IPS DF 19.7 (cell line): ENCODE measurements around the gene TRIM44.
"Not testable (repeated sequence)": the region's sequence is repeated elsewhere in the genome, so short reads cannot be mapped to it uniquely, and the experiment has no call there.

Experiments used
- DNase-seq: peaks from one replicate; pipeline ENCODE4 v3.0.0-alpha.2; 2013; ENCODE audit warnings: low read depth, low spot score

TRIM44 gene

GRCh38 chr11:35814081-35814695 is 151.6 kb downstream of the TRIM44 start:
- DNase-seq, result no peak

DNA sequence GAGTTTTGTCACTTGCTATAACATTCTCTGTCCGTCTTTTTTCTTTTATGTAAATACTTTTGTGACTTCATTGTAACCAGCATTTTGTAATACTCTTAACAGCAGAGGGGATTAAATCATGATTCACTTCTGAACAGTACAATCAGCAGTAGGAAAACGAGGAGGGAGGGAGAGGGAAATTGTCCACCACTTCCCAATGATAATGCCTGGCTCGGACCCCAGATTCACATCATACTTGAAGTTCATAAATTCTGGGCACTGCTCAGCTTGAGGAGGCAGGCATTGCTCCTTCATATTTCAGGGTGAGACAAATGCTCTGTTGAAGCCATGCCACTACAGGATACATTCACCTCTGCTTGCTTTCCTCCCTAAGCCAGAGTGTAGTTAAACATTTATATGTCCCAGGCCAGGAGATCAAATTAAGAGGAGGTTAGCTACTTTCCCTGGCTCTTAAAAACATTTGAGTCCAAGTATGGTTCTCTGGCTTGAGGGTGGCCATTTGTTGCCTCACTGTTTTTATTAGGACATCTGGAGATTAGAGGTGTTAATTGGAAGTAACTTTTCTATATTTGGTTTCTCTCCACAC is 152.2 kb downstream of the TRIM44 start:
- DNase-seq, result no peak

DNA sequence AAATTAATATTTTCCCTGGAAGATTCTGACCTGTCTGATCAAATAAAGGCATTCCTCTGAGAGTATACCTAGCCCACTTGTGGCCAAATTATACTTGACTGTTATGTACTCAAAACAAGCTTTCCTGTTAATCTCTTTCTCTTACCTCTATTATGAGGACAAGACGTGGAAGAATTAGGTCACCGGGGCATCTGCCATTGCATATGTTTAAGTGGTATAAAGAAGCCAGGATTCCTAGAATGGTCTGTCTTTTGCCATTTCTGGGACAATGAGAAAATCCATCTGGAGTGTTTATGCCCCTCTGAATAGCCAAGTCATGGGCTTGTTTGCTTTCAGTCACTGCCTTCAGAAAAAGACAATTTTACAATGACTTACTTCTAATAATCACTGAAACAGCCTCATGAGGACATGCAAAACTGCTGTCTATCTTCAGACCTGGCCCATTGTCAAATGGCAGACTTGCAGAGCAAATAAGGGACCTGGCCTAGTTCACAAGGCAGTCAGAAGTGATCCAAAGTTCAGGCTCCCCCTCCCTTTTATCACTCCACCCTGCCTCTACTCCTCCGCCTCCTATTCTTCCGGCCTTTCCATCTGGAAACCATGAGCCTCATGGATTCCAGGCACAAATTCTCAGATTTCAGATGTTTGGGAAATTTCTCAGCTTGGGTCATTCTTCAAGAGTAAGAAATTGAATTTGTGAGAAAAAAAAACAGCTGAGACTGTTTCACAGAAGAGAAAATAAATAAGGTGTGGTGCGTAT is 153.2 kb downstream of the TRIM44 start:
- DNase-seq, result no peak

- no peak for DNase-seq
Observed at GRCh38 chr11:35820614-35821013, 158.0 kb downstream of the TRIM44 start.

DNA sequence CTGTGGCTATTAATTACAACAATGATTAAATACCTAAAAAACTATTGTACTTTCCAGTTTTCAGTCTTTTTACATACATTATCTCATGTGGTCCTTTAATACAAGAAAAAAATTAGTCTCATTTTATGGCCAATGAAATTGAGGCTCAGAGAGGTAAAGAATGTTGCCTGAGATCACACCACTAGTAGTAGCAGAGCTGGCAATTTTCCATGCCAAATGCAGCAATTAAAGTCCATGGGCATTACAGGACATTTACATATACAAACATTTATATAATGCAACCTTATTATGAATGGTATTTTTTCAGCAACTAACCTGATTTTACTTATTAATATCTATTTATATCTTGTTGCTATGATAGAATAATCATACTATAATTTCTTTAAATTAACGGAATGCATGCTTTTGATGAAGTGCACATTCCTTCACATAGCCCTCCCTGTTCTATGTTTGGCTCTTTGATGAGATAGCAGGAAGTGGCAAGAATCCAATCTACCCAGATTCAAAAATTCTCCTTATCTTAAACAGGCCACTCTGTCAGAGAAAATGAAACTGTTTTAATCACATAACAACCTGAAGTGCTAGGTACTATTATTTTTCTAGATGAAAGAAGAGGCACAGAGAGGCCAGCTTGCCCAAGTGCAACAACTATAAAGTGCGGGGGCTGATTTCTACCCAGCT is 160.4 kb downstream of the TRIM44 start:
- DNase-seq, result no peak

DNA sequence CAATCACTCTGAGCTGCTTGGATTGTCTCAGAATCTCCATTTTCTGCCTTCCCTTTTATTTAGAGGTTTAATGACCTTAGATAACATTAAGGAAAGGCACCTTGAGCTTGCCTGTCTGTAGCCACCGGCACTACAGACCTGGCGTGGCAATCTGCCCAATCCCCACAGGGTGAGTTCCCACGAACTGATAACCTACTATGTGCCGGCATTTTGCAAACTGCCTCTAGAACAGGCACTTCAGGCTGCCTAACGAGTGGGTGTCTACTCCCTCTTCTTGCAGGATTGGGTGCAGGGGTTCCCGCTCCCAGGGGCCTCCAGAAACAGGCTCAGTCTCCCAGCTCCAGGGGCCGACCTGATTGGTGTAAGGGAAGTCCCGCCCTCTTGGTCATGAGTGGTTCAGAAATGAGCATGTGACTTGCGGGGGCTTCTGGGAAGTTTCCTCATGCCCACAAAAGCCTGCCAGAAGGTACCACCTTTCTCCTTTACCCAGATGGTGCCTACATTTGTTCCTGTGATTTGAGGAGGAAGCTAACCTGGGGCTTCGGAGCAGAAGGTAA is 161.2 kb downstream of the TRIM44 start:
- DNase-seq, result no peak

DNA sequence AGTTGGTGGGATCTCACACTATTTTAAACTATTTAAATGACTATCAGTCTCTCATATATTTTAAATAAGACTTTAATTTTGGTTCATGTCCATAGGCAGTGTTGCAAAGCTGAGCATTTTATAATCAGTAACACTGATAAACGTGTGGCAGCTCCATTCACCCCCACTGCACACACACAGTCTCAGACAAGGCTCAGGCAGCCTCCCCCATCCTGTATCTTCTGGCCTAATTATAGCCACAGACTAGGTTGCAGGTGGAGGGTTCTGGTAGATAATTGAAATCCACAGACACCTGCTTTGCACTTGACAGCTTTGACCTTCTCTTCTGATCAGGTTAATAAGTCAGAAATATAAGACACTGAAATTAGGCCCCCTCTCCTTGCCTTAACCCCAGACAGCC is 162.8 kb downstream of the TRIM44 start:
- DNase-seq, result no peak

DNA sequence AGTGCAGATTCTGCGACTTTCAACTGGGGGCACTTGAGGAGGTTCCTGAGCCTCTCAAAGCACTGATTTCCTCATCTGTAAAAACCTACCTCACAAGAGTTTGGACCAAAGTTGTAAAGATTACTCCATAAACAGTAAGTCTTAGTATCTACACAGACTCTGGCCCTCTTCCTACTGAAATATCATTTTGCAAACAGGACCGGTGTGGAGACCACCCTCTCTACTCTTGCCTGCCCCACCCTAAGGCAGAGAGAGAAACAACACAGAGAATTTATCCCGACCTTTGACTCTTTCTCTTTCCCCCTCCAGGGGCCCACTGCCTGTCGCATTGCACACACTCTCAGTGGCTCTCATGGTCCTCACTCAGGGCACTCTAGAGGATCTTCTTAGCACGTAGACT is 163.4 kb downstream of the TRIM44 start:
- DNase-seq, result no peak

DNA sequence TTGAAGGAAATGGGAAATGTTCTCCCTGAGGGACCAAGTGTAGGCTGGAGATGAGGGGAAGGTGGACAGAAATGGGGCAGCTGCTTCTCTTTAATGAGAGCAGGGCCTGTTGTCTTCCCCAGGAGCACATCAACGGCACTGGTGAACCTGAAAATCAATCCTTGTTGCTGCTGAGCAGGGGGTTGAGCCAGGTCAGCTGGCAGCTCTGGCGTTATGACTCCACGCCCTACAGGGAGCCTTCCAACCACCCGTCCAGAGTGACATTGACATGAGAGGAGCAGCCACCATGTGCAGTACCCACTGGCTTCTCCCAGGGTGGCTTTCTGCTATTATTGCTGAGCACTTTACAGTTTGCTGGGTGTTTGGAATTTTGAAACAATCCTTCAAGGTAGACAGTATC is 164.4 kb downstream of the TRIM44 start:
- DNase-seq, result no peak

DNA sequence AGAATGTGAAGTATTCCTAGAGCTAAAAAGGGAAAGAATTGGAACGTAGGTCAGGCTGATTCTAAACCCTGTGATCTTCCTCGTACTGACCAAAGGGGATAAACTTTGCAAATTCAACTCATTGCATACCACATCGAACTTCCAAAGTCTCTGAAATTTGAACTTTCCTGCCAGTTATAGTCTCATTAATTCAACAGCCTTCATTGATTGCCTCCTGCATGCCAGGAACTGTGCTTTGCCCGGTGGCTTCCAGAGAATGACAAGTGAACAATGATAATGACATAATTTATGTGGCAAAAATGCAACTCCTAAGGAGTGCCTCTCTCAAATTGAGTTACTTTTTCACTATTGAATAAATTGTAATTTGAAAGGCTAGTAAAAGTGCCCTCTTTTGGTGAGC is 173.6 kb downstream of the TRIM44 start:
- no peak for DNase-seq

DNA sequence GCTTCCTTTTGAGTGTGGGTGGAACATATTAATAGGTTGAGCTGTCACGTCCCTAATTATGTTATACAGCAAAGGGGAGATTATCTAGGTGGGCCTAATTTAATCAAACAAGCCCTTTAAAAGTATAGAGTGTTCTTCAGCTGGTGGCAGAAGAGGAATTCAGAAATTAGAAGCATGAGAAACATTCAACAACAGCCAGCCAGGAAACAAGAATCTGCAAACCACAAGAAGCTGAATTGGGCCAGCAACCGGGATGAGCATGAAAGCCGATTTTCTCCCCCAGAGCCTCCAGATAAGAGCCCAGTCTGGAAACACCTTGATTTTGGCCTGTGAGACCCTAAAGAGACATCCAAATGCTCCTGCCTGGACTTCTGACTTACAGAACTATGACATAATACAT is 175.5 kb downstream of the TRIM44 start:
- no peak for DNase-seq

DNA sequence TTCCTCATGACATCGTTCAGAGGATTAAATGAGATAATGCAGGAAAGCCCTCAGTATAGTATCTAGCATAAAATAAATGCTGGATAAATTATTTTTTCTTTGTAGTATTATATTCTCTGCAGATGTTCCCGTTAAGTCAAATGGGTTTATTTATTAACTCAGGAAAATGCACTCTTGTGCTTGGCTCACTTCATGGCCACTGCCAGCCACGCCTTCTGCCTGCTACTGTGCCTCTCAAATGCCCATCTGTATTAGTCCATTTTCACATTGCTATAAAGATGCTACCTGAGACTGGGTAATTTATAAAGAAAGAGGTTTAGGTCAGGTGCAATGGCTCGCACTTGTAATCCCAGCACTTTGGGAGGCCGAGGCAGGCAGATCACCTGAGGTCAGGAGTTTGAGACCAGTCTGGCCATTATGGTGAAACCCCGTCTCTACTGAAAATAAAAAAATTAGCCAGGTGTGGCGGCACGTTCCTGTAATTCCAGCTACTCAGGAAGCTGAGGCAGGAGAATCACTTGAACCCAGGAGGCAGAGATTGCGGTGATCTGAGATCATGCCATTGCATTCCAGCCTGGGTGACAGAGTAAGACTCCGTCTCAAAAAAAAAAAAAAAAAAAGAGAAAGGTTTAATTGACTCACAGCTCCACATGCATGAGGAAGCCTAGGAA is 176.3 kb downstream of the TRIM44 start:
- not testable (repeated sequence) for DNase-seq

DNA sequence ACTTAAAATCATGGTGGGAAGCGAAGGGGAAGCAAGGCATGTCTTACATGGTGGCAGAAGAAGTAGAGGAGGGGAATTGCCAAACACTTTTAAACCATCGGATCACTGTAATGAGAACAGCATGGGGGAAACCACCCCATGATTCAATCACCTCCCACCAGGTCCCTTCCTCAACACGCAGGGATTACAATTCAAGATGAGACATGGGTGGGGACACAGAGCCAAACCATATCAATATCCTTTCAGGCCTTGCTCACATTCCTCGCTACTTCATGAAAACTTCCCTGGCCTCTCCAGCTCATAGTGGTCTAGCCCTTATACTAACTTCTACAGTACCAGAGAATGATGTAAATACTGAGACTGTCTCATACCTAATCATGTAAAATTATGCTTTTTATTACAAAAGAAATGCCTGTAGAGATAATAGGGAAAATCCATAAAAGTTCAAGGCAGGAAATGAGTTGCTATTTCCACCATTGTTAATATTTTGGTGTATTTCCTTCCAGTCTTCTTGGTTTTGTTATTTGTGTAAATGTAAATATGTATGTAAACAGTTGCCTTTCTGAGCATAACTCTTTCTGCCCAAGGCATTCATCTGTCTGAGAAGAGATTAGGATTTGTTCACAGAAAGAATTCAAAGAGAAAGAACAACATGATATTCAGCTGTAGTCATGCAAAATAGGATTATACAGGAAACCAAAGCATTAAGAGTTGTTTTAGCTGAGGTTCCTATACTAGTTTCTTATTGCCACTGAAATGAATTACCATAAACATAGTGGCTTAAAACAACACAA is 177.0 kb downstream of the TRIM44 start:
- DNase-seq, result no peak

- DNase-seq, result no peak
Observed at GRCh38 chr11:35841733-35842132, 179.2 kb downstream of the TRIM44 start.

- DNase-seq, result no peak
Observed at GRCh38 chr11:35842958-35843357, 180.4 kb downstream of the TRIM44 start.

DNA sequence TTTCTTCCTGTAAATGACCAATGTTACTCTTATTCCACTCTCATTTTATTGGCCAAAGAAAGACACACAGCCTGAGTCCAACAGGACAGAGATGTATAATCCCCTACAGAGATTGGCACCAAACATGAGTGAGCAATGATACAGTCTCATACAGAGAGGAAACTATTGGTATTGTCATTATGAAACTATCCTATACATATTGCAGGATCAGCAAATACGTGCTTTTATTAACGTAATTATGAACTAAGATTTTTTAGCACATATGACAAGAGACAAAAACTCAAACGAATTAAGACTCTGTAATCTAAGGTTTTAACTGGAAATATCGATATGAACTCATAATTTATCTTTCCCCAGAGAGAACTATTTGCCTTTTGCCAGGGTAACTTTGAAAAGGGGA is 182.0 kb downstream of the TRIM44 start:
- no peak for DNase-seq

GRCh38 chr11:35845860-35846259 is 183.3 kb downstream of the TRIM44 start:
- DNase-seq, result no peak

DNA sequence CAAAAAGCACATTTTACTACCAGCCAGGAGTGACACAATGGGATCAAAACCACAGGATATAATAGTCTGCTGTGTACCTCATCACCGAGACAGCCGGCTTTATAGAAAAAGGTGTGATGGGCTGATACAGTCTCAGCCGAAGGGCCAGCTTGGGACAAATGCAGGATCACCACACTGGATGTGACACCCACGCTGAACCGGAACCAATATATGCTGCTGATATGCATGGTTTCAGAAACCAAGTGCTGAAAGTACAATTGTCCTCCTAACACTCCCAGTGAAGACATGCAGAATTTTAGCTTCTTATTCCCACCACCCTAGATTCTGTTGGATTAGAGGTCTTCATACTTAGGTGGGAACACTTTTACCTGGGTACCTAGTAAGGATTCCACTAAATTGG is 184.3 kb downstream of the TRIM44 start:
- no peak for DNase-seq

- no peak for DNase-seq
Observed at GRCh38 chr11:35847473-35847872, 184.9 kb downstream of the TRIM44 start.

DNA sequence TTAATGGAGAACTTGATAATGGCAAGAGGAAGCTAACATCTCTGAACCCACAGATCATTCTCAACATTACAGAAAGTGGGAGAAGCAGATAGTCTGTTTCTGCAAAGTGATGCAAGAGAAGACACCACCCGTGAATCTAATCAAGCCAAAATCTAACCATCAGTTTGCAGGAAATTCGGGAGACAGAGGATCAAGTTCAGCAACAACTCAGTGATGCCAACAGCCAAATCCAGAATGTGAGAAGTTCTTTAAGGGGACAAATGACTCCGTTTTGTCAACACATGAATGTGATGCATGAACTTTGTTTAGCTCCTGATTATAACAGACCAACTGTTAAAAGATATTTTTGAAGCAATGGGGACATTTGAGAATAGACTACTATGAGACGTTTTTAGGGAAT is 186.0 kb downstream of the TRIM44 start:
- DNase-seq, result no peak

GRCh38 chr11:35850191-35850590 is 187.6 kb downstream of the TRIM44 start:
- no peak for DNase-seq
